OCI-LY7 (cell line): ENCODE data around the gene PPHLN1.

Source experiments
- EZH2phosphoT487 ChIP-seq: fragments of 200-600 bp; sonication (generic); IDR thresholded peaks from 2 replicates; pipeline ENCODE4 v1.6.1; 2018; ENCODE audit warnings: low read depth, borderline replicate concordance, mild to moderate bottlenecking, mixed run types, antibody characterized with exemption, low read length, moderate library complexity, mixed read lengths
- TF ChIP-seq, protein P1 (sequence below): fragments of 200-600 bp; sonication (generic); conservative IDR thresholded peaks from 2 replicates; pipeline ENCODE4 v1.5.1; 2014; ENCODE audit warnings: mild to moderate bottlenecking, antibody characterized with exemption, low read length, moderate library complexity, mixed read lengths

DNA sequence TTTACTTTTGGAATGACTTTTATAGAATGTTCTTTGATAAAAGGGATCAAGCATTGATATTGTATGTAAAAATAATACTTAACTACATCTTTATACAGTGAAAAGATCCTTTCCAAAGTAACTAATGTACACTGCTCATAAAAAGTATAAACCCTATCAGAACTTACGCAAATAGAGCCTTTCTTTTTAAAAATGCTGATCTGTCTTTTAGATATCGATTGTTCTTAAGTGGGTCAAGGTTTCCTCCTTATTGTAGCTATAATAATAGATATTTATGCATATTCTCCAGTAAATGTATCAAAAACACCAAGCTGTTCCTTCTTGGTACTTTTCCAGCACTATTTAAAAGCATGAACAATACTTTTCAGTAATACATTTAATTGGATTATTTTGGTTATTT lies 68.5 kb downstream of the PPHLN1 start:
- TF ChIP-seq, protein P1, sequence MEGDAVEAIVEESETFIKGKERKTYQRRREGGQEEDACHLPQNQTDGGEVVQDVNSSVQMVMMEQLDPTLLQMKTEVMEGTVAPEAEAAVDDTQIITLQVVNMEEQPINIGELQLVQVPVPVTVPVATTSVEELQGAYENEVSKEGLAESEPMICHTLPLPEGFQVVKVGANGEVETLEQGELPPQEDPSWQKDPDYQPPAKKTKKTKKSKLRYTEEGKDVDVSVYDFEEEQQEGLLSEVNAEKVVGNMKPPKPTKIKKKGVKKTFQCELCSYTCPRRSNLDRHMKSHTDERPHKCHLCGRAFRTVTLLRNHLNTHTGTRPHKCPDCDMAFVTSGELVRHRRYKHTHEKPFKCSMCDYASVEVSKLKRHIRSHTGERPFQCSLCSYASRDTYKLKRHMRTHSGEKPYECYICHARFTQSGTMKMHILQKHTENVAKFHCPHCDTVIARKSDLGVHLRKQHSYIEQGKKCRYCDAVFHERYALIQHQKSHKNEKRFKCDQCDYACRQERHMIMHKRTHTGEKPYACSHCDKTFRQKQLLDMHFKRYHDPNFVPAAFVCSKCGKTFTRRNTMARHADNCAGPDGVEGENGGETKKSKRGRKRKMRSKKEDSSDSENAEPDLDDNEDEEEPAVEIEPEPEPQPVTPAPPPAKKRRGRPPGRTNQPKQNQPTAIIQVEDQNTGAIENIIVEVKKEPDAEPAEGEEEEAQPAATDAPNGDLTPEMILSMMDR, result no peak
- no peak for TF ChIP-seq EZH2phosphoT487
